ENCODE results near the gene PDGFC.

- no peak for TF ChIP-seq CTCF (IDR thresholded peaks at IDR 0.05)
- TF ChIP-seq POLR2AphosphoS5 (IDR thresholded peaks at IDR 0.05): no peak
- TF ChIP-seq POLR2A (IDR thresholded peaks at IDR 0.05): no peak
Observed at GRCh38 chr4:156762851-156763250, 208.7 kb downstream of the PDGFC start.

Data from gastroesophageal sphincter (tissue), 3 donors.